HG03095 (cell line): Measurements from ENCODE around the gene DGKK.

Experiments used
- ATAC-seq: cut with Tn5 transposase; IDR thresholded peaks from one replicate; pipeline ENCODE4 v1.9.1; 2021; ENCODE audit warnings: moderate library complexity; ENCODE audit not compliant: unreplicated experiment

Gene DGKK, protein sequence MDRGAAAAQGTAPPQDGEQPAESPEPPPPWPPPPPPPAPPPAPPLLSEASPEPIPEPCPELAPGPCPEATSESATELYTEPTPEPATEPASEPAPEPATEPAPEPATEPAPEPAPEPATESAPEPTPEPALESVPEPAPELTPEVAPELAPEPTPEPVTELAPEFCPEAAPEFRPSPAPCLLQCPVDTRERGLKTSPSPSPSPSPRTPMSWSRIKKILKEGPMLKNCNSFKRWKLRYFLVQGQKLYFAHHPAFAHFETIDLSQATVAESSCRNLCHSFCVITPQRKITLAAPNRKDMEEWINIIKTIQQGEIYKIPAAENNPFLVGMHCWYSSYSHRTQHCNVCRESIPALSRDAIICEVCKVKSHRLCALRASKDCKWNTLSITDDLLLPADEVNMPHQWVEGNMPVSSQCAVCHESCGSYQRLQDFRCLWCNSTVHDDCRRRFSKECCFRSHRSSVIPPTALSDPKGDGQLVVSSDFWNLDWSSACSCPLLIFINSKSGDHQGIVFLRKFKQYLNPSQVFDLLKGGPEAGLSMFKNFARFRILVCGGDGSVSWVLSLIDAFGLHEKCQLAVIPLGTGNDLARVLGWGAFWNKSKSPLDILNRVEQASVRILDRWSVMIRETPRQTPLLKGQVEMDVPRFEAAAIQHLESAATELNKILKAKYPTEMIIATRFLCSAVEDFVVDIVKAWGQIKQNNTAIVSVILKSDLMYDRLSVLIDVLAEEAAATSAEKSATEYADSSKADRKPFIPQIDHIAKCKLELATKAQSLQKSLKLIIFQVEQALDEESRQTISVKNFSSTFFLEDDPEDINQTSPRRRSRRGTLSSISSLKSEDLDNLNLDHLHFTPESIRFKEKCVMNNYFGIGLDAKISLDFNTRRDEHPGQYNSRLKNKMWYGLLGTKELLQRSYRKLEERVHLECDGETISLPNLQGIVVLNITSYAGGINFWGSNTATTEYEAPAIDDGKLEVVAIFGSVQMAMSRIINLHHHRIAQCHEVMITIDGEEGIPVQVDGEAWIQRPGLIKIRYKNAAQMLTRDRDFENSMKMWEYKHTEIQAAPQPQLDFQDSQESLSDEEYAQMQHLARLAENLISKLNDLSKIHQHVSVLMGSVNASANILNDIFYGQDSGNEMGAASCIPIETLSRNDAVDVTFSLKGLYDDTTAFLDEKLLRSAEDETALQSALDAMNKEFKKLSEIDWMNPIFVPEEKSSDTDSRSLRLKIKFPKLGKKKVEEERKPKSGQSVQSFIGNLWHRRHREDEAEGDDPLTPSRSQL

GRCh38 chrX:50470103-50471031, at the start of gene DGKK:
TSS of gene DGKK (minus strand) at chrX:50470825. CDS start at chrX:50470678, 147 bp downstream.
- no peak for ATAC-seq

DNA sequence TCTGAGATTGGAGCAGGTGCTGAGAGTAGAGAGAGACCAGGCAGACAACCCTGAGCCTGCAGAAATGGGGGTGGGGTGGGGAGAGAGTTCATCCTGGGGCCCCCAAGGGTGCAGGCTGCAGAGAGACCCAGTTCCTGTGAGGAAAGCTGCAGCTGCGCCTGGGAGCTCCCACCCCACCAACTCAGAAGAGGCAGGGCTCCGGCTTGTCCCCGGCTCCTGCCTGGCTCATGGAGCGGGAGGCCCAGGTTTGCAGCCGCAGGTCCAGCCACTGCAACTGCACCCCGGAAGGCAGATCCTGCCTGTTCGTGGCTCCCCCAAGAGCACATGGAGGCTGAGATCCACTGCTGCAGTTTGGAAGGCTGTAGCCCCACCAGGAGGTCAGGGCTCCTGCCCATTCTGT, 44.2 kb upstream of the DGKK start:
- no peak for ATAC-seq

DNA sequence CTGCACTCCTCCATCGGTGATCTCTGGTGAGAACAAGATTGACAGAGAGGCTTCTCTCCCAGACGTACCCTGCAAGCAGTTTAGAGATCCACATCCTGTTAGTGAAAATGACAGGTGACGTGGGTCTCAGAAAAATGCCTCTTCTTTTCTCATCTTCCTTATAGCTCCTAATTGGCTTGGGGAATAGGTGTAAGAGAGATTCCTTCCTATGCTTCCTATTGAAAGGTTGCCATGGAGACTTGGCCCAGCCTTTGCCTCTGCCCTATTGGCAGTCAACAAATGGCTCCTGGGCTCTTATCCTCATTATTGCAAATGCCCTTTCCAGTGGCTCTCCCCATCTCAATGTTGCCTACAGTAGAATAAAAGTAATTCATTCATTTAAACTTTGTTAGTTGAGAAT, 26.5 kb upstream of the DGKK start:
- ATAC-seq = no peak

- no peak for ATAC-seq
Observed at GRCh38 chrX:50495616-50496015, 25.0 kb upstream of the DGKK start.

- no peak for ATAC-seq
Observed at GRCh38 chrX:50492720-50493119, 22.1 kb upstream of the DGKK start.

DNA sequence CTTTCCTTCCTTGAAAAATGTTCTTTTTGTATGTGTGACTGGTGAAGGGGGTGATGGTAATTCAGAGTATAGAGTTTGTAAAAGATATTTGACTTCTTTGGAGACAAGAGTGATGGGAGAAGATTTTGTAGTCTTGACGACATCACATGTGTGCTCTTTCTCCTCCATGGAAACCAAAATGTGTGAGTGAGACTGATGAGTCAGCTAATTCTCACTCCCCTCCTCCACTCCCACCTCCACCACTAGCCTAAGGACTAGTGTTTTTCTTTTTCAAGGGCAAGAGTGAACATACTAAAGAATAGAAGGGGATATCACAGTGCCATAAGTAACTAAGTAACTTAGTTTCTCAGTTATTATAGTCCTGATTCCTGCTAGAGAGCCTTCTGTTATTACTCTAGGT, 14.0 kb upstream of the DGKK start:
- no peak for ATAC-seq

GRCh38 chrX:50483283-50483682, 12.7 kb upstream of the DGKK start:
- ATAC-seq = no peak

DNA sequence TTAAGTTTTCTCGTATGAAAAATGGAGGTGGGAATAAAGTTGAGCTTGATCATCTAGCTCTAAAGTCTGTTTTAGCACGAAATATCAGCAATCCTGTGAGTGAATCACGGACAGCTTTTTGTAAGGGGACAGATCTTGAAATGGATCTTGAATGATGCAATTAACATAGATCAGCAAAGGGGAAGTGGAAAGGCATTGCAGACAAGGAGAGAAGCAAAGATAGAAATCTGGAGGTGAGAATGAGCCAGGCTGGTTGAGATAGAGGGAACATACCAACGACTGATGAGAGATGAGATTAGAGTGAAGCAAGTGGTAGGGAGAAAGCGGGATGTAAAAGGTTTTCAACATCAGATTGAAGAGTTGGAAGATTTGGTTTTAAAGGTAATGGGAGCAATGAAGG, 4.6 kb upstream of the DGKK start:
- ATAC-seq = no peak

GRCh38 chrX:50471390-50471789, 765 bp upstream of the DGKK start:
- no peak for ATAC-seq

GRCh38 chrX:50469206-50469605, 1.4 kb downstream of the DGKK start:
- ATAC-seq = no peak

DNA sequence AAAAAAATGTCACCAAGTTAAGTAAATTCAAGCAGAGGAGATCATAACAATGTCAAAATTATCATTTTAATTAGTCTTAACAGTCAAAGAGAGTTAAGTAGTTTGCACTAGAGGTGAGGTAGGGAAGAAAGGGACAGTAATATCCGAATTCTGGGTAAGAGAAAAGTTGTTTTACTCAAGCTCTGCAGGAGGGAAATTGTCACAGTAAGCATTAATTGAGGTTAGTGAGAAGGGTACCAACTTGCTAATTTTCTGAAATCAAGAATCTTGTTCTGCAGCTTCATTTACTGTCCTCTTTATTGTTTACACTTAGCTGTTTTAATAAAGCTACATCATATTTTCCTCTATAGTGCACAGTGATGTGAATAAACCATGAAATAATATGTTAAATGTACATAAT, 11.0 kb downstream of the DGKK start:
- no peak for ATAC-seq

DNA sequence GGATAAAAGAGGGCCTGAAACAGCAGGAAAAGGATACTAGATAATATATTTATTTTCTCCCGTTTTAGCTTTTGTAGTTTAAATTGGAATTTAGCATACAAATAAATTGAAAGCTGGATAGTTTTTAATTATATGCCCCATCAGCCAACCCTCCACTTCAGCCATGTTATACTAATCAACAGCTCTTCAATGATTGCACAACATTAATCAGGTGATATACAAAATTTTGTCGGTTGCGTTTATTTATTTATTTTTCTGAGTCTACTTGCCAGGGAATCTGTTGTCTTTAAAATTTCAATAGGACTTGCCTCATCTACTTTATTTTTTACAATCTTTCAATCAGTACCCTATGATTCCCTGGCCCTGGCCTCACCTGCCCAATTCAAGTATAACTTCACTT, 12.1 kb downstream of the DGKK start:
- ATAC-seq = no peak

DNA sequence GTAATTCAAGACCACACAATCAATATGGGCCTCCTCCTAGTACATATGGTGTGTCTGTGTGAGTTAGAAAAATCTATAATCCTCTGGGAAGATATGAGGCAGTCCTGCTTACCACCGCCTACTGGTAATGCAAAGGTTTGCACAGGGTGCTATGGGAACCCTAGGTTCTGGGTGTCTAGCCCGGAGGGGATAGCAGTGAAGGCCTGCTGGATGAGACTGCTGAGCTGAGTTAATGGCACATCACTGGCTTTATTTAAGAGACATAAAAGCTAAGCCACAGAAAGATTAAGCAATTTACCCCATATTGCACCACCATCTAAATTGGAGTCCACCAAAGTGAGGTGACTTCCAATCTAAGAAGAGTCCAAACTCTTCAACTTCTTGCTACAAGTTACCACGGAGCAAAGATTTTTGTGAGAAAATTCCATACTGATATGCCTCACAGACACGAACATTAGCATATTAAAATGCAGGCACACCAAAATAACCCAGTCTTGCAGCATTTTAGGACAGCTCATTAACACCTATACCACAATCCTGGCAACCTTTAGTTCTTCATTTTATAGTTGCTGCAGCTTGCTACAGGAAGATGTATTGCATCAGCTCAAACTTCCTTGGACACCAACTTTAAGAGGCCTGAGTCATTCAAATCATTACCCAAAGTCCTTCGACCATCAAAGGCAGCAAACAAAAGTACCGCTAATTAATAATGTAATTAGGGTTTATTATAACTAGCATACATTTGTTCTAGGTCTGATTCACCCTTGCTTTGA, 13.7 kb downstream of the DGKK start:
- no peak for ATAC-seq

GRCh38 chrX:50452782-50453181, 17.8 kb downstream of the DGKK start:
- no peak for ATAC-seq

DNA sequence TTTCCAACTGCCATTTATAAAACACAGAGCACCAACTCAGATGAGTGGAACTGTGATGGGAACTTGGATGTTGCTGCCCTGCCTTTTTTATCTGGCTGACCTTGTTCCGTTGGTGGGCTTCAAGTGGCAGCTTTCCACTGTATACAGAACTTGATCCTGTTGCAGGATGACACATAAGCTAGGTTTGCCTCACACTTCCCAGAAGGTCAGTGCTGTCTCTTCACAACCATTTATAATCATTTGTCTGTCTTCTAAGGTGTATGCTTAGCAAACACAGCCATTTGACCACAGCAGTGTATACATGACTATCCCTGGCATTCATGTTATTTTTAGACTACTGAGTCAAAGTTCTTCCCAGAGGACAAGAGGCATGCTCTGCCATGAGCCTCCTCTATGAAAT, 20.3 kb downstream of the DGKK start:
- no peak for ATAC-seq

DNA sequence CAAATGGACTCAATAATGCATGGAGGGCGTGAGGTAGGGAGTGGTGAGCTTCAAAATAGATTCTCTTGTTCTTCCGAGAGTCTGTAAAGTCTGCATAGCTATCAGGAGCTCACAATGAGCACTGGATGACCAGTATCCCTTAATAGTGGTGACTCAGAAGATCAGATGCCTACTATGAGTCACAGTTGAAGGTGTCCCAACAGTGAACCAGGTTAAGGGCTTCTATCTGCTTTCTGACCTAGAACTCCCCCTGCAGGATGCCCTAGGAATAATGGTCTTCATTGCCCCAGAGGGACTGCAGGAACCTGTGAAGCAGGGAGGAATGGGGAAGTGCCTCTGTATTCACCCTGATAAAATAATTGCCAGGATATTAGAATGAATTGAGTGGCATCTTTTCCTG, 22.1 kb downstream of the DGKK start:
- ATAC-seq = no peak

DNA sequence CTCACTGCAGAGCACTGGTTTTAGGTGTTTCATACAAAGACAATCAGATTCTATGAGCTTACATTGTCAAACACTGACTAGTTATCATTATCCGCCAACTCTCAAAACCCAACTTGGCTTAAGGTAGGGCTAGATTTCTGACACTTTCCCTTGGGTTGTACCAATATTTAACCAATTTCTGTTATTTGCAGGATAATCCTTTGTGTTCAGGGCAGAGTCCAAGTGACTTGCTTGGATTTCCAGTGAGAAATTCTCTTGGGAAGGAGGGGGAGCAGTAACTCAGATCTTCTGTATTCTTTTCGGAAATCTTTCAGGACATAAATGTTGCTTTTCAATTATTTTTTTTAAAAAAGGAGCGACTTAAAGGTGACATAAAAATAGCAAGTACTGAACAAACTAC, 23.1 kb downstream of the DGKK start:
- ATAC-seq = no peak

- no peak for ATAC-seq
Observed at GRCh38 chrX:50442426-50443116, 28.1 kb downstream of the DGKK start.

- no peak for ATAC-seq
Observed at GRCh38 chrX:50436797-50437196, 33.8 kb downstream of the DGKK start.
